WTC11 (cell line): ENCODE results near the gene CYP27C1. TPM values are rescaled to one million over a fixed set of nuclear protein-coding genes. Genes with fewer than 3 reads are reported as not detected.

Experiments used
- ATAC-seq: fragments of 200-7000 bp; cut with Tn5 transposase; 2 replicates; pipeline ENCODE4 v1.10.0; 2021; ENCODE audit warnings: mild to moderate bottlenecking, moderate library complexity
- CTCF ChIA-PET: fragments of 300-600 bp; sonication (Branson Sonifier 250); formaldehyde crosslinking; loops from one replicate; lab custom pipeline; 2021; ENCODE audit warnings: antibody characterized with exemption; lab: Charles Lee
- POLR2A ChIA-PET: fragments of 350-600 bp; sonication (Branson Sonifier 250); formaldehyde crosslinking; loops from one replicate; lab custom pipeline; 2021; ENCODE audit warnings: antibody characterized with exemption; lab: Charles Lee
- DNase-seq: peaks from one replicate; pipeline ENCODE4 v3.0.0; 2021; ENCODE audit warnings: low spot score
- H3K27ac Mint-ChIP-seq: 2 replicates; pipeline ENCODE4 v1.8.0; 2021; ENCODE audit warnings: mixed read lengths
- H3K27me3 Mint-ChIP-seq: 2 replicates; pipeline ENCODE4 v1.8.0; 2021; ENCODE audit warnings: low read depth, mild to moderate bottlenecking, moderate library complexity, mixed read lengths
- H3K36me3 Mint-ChIP-seq: 2 replicates; pipeline ENCODE4 v1.8.0; 2021; ENCODE audit warnings: mixed read lengths
- H3K4me1 Mint-ChIP-seq: 2 replicates; pipeline ENCODE4 v1.8.0; 2022; ENCODE audit warnings: mixed read lengths
- H3K4me3 Mint-ChIP-seq: 2 replicates; pipeline ENCODE4 v1.8.0; 2021; ENCODE audit warnings: mild to moderate bottlenecking, moderate library complexity, mixed read lengths
- H3K9me3 Mint-ChIP-seq: 2 replicates; pipeline ENCODE4 v1.8.0; 2021; ENCODE audit warnings: mixed read lengths
- AFF4 ChIP-seq: sonication (generic); formaldehyde crosslinking; IDR thresholded peaks from 2 replicates; pipeline ENCODE4 v1.8.1; 2023; ENCODE audit warnings: mild to moderate bottlenecking, missing genetic modification reagents, borderline replicate concordance
- CBFB ChIP-seq: sonication (generic); formaldehyde crosslinking; IDR thresholded peaks from 2 replicates; pipeline ENCODE4 v1.8.1; 2022; ENCODE audit warnings: mild to moderate bottlenecking, low read depth, missing genetic modification reagents
- CREB1 ChIP-seq: sonication (generic); formaldehyde crosslinking; IDR thresholded peaks from 2 replicates; pipeline ENCODE4 v1.8.0; 2023; ENCODE audit warnings: mild to moderate bottlenecking, missing genetic modification reagents
- FOXK1 ChIP-seq: sonication (generic); formaldehyde crosslinking; IDR thresholded peaks from 2 replicates; pipeline ENCODE4 v1.8.0; 2022; ENCODE audit warnings: mild to moderate bottlenecking, moderate library complexity, missing genetic modification reagents
- HMGA2 ChIP-seq: fragments of 250-450 bp; sonication (Bioruptor Pico); IDR thresholded peaks from 2 replicates; pipeline ENCODE4 v1.4.0; 2021; ENCODE audit warnings: mild to moderate bottlenecking, moderate library complexity
- JAZF1 ChIP-seq: fragments of 250-450 bp; sonication (Bioruptor Pico); IDR thresholded peaks from 2 replicates; pipeline ENCODE4 v1.9.0; 2021; ENCODE audit warnings: moderate library complexity, mild to moderate bottlenecking, inconsistent platforms
- MAX ChIP-seq: sonication (generic); formaldehyde crosslinking; IDR thresholded peaks from 2 replicates; pipeline ENCODE4 v1.8.0; 2022; ENCODE audit warnings: mild to moderate bottlenecking, missing genetic modification reagents
- MXD4 ChIP-seq: fragments of 250-450 bp; sonication (Bioruptor Pico); IDR thresholded peaks from 2 replicates; pipeline ENCODE4 v1.8.0; 2021; ENCODE audit warnings: mild to moderate bottlenecking, moderate library complexity, borderline replicate concordance
- NR1H2 ChIP-seq: sonication (generic); formaldehyde crosslinking; IDR thresholded peaks from 2 replicates; pipeline ENCODE4 v1.9.0; 2021; ENCODE audit warnings: mild to moderate bottlenecking, moderate library complexity, missing genetic modification reagents
- NR2C2 ChIP-seq: sonication (generic); formaldehyde crosslinking; IDR thresholded peaks from 2 replicates; pipeline ENCODE4 v1.8.0; 2022; ENCODE audit warnings: mild to moderate bottlenecking, missing genetic modification reagents
- PRDM15 ChIP-seq: sonication (generic); formaldehyde crosslinking; IDR thresholded peaks from 2 replicates; pipeline ENCODE4 v1.8.0; 2022; ENCODE audit warnings: missing genetic modification reagents
- PREB ChIP-seq: sonication (generic); formaldehyde crosslinking; IDR thresholded peaks from 2 replicates; pipeline ENCODE4 v1.8.1; 2022; ENCODE audit warnings: mild to moderate bottlenecking, missing genetic modification reagents, moderate library complexity, borderline replicate concordance
- PRRX2 ChIP-seq: fragments of 250-450 bp; sonication (Bioruptor Pico); IDR thresholded peaks from 2 replicates; pipeline ENCODE4 v1.8.0; 2021; ENCODE audit warnings: mild to moderate bottlenecking
- RELA ChIP-seq: sonication (generic); formaldehyde crosslinking; IDR thresholded peaks from 2 replicates; pipeline ENCODE4 v1.8.1; 2022; ENCODE audit warnings: missing genetic modification reagents, mild to moderate bottlenecking, borderline replicate concordance
- STAT6 ChIP-seq: sonication (generic); formaldehyde crosslinking; conservative IDR thresholded peaks from 2 replicates; pipeline ENCODE4 v1.8.1; 2023; ENCODE audit warnings: mild to moderate bottlenecking, low read depth, missing genetic modification reagents, moderate library complexity
- USF2 ChIP-seq: sonication (generic); formaldehyde crosslinking; IDR thresholded peaks from 2 replicates; pipeline ENCODE4 v1.8.1; 2023; ENCODE audit warnings: mild to moderate bottlenecking, missing genetic modification reagents, moderate library complexity
- ZBTB21 ChIP-seq: sonication (generic); formaldehyde crosslinking; IDR thresholded peaks from 2 replicates; pipeline ENCODE4 v1.8.1; 2023; ENCODE audit warnings: mild to moderate bottlenecking, missing genetic modification reagents, borderline replicate concordance
- ZNF232 ChIP-seq: sonication (generic); formaldehyde crosslinking; IDR thresholded peaks from 2 replicates; pipeline ENCODE4 v1.8.0; 2022; ENCODE audit warnings: mild to moderate bottlenecking, missing genetic modification reagents
- ZNF263 ChIP-seq: sonication (generic); formaldehyde crosslinking; IDR thresholded peaks from 2 replicates; pipeline ENCODE4 v1.8.1; 2022; ENCODE audit warnings: low read depth, mild to moderate bottlenecking, moderate library complexity, missing genetic modification reagents
- ZNF423 ChIP-seq: fragments of 250-450 bp; sonication (Bioruptor Pico); IDR thresholded peaks from 2 replicates; pipeline ENCODE4 v2.1.2; 2022; ENCODE audit warnings: mild to moderate bottlenecking, moderate library complexity
- total RNA-seq: library from RNA; stranded (reverse); gene quantifications from 3 replicates; pipeline ENCODE4 v1.2.3, GENCODE V29; 2021

Gene CYP27C1
- total RNA-seq, 1 experiment from 2014 or later: 2.4 TPM

- TF ChIP-seq ZNF423 (CRISPR knock-in tag) (no peak), ZBTB21 (CRISPR knock-in tag) (no peak), RELA (no peak), PRDM15 (no peak), NR1H2 (CRISPR knock-in tag) (no peak), ZNF263 (CRISPR knock-in tag) (no peak), CBFB (CRISPR knock-in tag) (no peak), CREB1 (CRISPR knock-in tag) (no peak), MXD4 (CRISPR knock-in tag) (no peak), AFF4 (no peak), JAZF1 (CRISPR knock-in tag) (no peak), FOXK1 (CRISPR knock-in tag) (no peak)
Observed at GRCh38 chr2:127158614-127159290, 61.3 kb downstream of the CYP27C1 start.

GRCh38 chr2:127157651-127158485 is 62.2 kb downstream of the CYP27C1 start:
- ChIA-PET POLR2A (no interaction called here), CTCF (interaction anchor here (0.6 to 2.3 kb wide), 20 partner anchors 12 to 267 kb away, joined by 3 to 32 read pairs (median 4); partner anchors contain the start of gene BIN1)
- H3K9me3 Mint-ChIP-seq: peaks cover 5% of the 10 kb centered on the region
- H3K27me3 Mint-ChIP-seq: no peaks in the 10 kb centered on the region
- DNase-seq: peak; percentile 78
- no peak overlapping the region for H3K4me3 Mint-ChIP-seq
- no peaks in the 10 kb centered on the region for H3K36me3 Mint-ChIP-seq
- H3K27ac Mint-ChIP-seq: no peak overlapping the region
- ATAC-seq: peak; percentile 98
- peaks cover 20% of the 10 kb centered on the region for H3K4me1 Mint-ChIP-seq
- TF ChIP-seq PREB (CRISPR knock-in tag) (no peak), USF2 (CRISPR knock-in tag) (peak; percentile 72), NR2C2 (CRISPR knock-in tag) (no peak), STAT6 (CRISPR knock-in tag) (no peak), HMGA2 (CRISPR knock-in tag) (no peak), ZNF232 (CRISPR knock-in tag) (no peak), MAX (CRISPR knock-in tag) (peak; percentile 22; the same call in 1 of the 2 replicates), PRRX2 (CRISPR knock-in tag) (no peak)

More at GRCh38 chr2:127158614-127159290, 61.3 kb downstream of the CYP27C1 start:
- H3K27ac Mint-ChIP-seq: no peak overlapping the region
- H3K4me3 Mint-ChIP-seq: no peak overlapping the region
- H3K9me3 Mint-ChIP-seq: peaks cover 5% of the 10 kb centered on the region
- H3K36me3 Mint-ChIP-seq: no peaks in the 10 kb centered on the region
- H3K27me3 Mint-ChIP-seq: no peaks in the 10 kb centered on the region
- no peak for ATAC-seq
- ChIA-PET CTCF (interaction anchor here (0.9 to 2.3 kb wide), 9 partner anchors 18 to 108 kb away, joined by 3 to 32 read pairs (median 4); partner anchors contain the start of gene BIN1), POLR2A (no interaction called here)
- no peak for DNase-seq
- peaks cover 20% of the 10 kb centered on the region for H3K4me1 Mint-ChIP-seq
